GM10266 (cell line): ENCODE measurements around the gene THRSP.
"Not testable (repeated sequence)": the region's sequence is repeated elsewhere in the genome, so short reads cannot be mapped to it uniquely, and the experiment has no call there.

Experiments
- DNase-seq: peaks from one replicate; pipeline ENCODE4 v3.0.0; 2012; ENCODE audit errors: extremely low spot score
- CTCF ChIP-seq: IDR thresholded peaks from 2 replicates; pipeline ENCODE4 v1.5.1; 2012; ENCODE audit warnings: mild to moderate bottlenecking, low read depth; ENCODE audit not compliant: control insufficient read depth, insufficient read depth; ENCODE audit errors: missing control alignments

Gene THRSP

GRCh38 chr11:78048561-78048960 is 15.1 kb upstream of the THRSP start:
- TF ChIP-seq CTCF = no peak
- DNase-seq = no peak

GRCh38 chr11:78049348-78049747 is 14.3 kb upstream of the THRSP start:
- TF ChIP-seq CTCF = no peak
- DNase-seq = no peak

GRCh38 chr11:78050964-78051831 is 12.5 kb upstream of the THRSP start:
- DNase-seq = no peak
- TF ChIP-seq CTCF = no peak

DNA sequence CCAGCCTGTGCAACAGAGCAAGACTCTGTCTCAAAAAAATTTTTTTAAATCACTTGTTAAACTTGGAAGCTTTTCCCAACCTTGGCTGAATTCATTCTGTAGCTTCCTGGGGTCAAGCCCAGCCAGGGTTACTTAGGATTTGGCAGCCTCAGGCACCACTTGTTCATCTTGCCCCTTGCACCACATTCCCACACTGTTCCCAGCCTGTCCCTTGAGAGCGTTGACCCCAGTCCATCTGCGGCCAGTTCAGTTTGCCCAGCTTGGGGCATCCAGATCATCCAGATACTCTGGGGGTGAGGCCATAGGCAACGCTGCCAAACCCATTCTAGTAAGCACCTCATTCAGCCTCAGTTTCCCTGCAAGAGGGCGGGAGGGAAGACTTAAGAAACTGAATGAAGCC is 8.7 kb upstream of the THRSP start:
- no peak for DNase-seq
- TF ChIP-seq CTCF = no peak

DNA sequence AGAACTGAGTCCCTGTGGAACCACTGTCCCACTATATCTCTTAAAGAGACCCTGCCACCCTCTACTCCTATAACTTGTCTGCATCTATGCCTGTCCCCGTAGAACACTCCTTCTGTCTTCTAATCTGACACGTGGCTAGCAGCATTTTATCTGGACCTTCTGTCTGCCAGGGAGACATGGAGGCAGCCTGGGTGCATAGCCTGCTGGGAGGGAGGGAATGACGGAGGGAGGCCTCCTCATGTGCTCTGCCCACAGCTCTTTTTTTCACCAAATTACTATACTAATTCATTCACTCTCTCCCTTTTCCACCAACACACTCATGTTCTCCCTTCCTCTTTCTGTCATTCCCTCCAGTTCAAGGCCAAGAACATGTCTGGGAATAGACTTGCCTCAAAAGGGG is 7.6 kb upstream of the THRSP start:
- no peak for TF ChIP-seq CTCF

DNA sequence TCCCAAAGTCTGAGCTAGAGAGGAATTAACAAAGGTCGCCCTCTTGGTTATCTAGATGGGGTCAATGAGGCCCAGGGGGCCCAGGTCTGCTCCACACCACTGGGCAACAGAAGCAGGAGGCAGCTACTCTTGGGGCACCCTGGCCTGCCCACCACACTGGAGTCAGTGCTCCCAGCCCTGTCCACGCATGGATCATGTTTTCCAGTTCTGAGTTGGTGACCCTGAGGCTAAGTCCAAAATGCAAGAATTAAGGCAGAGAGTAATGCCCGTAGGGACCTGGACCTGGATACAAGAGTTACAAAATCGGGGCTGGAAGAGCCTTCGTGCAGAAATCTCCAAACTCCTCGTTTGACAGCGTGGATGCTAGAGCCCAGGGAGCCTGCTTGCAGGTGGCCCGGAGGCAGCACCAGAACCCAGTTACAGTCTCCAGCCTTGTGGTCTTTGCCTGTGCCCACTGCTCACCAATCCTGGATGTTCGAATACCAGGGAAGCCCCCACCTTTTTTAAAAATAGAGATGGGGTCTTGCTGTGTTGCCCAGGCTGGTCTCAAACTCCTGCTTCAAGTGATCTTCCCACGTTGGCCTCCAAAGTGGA is 6.1 kb upstream of the THRSP start:
- no peak for DNase-seq

More for the DNA sequence above, 7.6 kb upstream of the THRSP start:
- no peak for DNase-seq

GRCh38 chr11:78059749-78060328 is 3.8 kb upstream of the THRSP start:
- not testable (repeated sequence) for DNase-seq

More for the DNA sequence above, 6.1 kb upstream of the THRSP start:
- TF ChIP-seq CTCF = no peak
